Dermis blood vessel endothelial cell (primary cell): Measurements from ENCODE around the gene OR1M1. TPM values are rescaled to one million over a fixed set of nuclear protein-coding genes. Genes with fewer than 3 reads are reported as not detected.

Source experiments
- DNase-seq: peaks from one replicate; pipeline ENCODE4 v3.0.0; 2010
- total RNA-seq: library from RNA; depleted of rRNA; stranded (reverse); fragments of >200 nt; gene quantifications from 2 replicates; pipeline ENCODE4 v1.2.3, GENCODE V29; 2014

OR1M1 gene
- total RNA-seq, 1 donor from 2014 or later: not detected

- DNase-seq: peak; percentile 98
These were observed 11.6 kb upstream of the OR1M1 start for GRCh38 chr19:9075064-9075949.

GRCh38 chr19:9076901-9077300, 10.0 kb upstream of the OR1M1 start:
- no peak for DNase-seq

DNA sequence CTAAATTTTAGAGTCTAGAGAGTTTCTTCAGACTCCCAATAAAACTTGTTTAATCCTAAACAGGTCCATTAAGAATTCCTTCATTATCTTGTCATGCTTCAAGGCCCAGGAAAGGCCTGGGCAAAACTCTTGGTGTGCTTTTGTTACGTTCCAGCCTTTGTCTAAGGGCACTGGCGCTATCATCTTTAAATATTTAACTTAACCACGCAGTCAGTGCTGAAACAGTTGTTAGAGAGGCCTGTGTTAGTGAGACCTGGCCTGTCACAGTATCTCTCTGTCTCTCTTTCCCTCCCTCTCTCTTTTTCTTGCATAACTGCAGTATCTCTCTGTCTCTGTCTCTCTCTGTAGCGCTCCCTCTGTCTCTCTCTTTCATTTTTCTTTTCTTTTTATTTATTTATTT, 8.2 kb upstream of the OR1M1 start:
- no peak for DNase-seq

- DNase-seq: no peak
These were observed 20.5 kb downstream of the OR1M1 start, which contains the start of gene OR7G2 for GRCh38 chr19:9107375-9107774. Gene OR7G2 (minus strand): TSS chr19:9107475. CDS start chr19:9103243, 4,232 bp downstream.

- DNase-seq: no peak
These were observed 23.1 kb downstream of the OR1M1 start for GRCh38 chr19:9109959-9110358.

DNA sequence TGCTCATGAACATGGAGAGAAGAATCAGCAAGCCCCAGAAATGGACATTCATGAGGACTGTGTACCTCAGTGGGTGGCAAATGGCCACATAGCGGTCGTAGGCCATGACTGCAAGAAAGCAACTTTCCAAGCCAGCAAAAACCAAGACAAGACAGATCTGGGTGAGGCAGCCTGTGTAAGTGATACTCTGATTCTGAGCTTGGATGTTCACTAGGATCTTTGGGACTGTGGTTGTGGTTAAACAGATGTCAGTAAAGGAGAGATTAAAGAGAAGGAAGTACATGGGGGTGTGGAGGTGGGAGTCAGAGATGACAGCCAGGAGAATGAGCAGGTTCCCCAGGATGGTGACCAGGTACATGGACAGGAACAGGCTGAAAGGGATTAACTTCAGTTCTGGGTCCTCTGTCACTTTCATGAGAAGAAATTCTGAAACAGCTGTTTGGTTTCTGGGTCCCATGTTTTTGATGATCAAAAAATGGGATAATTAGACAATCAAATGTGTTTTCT, 28.5 kb downstream of the OR1M1 start, which contains the start of gene OR7G1:
Gene OR7G1 (minus strand): TSS at position 457 of the 507 bp plus-strand sequence. CDS start 0 bp downstream, at position 457.
- DNase-seq: no peak

- DNase-seq: no peak
These were observed 29.7 kb downstream of the OR1M1 start for GRCh38 chr19:9116547-9116946.

DNA sequence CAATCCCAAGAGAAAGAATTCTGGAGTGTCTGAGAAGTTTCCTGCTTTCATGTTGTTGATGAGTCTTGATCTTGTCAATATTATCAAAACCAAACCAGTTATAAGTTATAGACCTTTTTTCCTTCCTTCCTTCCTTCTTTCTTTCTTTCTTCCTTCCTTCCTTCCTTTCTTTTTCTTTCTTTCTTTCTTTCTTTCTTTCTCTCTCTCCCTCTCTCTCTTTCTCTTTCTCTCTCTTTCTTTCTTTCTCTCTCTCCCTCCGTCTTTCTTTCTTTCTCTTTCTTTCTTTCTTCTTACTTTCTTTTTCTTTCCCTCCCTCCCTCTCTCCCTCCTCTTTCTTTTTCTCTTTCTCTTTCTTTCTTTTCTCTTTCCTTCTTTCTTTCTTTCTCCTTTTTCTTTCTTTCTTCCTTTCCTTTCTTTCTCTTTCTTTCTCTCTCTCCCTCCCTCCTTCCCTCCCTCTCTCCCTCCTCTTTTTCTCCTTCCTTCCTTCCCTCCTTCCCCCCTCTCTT, 40.1 kb downstream of the OR1M1 start, which contains the start of gene OR7G3:
Gene OR7G3 (minus strand): TSS at position 51 of the 506 bp plus-strand sequence. CDS start 0 bp downstream, at position 51.
- no peak for DNase-seq

- peak; percentile 96 for DNase-seq
These were observed 41.3 kb downstream of the OR1M1 start for GRCh38 chr19:9128171-9128570.

GRCh38 chr19:9130965-9131364, 44.1 kb downstream of the OR1M1 start:
- no peak for DNase-seq

DNA sequence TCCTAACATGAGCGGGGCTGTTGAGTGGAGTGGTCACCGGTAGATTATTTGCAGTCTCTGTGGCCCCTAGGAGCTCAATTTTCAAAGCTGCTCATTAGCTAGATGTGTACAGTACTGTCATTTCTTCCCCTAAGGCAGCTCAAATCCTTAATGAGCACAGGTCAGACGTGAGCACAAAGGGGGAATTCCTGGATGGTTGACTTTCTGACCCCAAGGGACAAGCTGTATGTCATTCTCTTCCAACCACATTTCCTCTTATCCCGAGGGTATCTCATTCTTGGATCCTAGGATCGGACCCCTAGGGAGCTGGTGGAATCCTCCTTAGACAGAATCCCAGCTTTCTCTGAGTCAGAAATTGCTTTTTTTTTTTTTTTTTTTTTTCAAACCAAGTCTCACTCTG, 45.6 kb downstream of the OR1M1 start:
- no peak for DNase-seq

GRCh38 chr19:9139609-9140158, 52.8 kb downstream of the OR1M1 start:
- DNase-seq: no peak

DNA sequence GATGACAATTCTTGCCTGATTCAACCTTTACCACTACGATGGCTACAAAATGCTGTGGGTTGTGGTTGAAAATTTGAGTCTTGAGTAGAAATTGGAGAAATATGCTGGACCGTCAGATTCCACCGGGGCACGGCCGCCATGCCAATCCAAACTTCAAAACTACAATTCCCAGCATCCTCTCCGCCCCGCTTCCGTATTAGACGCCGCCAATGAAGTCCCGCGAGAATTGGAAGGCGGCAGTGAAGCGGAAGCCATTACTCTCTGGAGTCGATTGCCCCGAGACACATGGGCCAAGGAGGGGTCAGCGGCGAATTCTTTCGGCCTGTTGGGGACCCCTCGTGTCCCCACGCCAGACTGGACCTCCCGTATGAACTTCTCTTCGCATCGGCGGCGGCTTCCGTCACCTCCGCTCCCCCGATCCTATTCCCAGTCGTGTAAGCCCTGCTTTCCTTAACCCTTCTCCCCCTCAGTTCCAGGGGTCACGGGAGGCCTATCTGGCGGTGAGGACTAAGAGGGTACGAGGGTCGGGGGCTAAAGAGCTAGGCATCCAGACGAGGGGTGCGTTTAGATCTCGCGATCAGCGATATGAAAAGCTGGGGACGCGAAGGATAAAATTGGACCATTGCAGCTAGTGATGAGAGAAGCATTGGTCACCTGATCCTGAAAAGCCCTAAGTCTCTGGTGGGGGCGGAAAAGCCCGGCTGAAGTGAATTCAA, 53.5 kb downstream of the OR1M1 start, which contains the start of gene ZNF317:
Gene ZNF317 (plus strand): TSS at position 239 of the 716 bp plus-strand sequence. CDS start 15,620 bp downstream, outside the sequence.
- peak; percentile 95 for DNase-seq

GRCh38 chr19:9144920-9145319, 58.1 kb downstream of the OR1M1 start:
- DNase-seq: peak; percentile 18

Other genes with a start within 250 kb of the OR1M1 start
- gene MUC16, start 76.7 kb upstream of the OR1M1 start, total RNA-seq: under 0.01 TPM in 1 of 2 replicates, not detected in the other
- gene OR7G2, start 20.4 kb downstream of the OR1M1 start, total RNA-seq: not detected in 2 replicates
- gene OR7G1, start 28.7 kb downstream of the OR1M1 start, total RNA-seq: not detected in 2 replicates
- not detected in 2 replicates for gene OR7G3, start 39.9 kb downstream of the OR1M1 start, total RNA-seq
- 15.0 and 17.6 TPM in 2 replicates for gene ZNF317, start 53.3 kb downstream of the OR1M1 start, total RNA-seq
- gene OR7D2, start 91.9 kb downstream of the OR1M1 start, total RNA-seq: under 0.01 TPM in 1 of 2 replicates, not detected in the other
- not detected in 2 replicates for gene OR7D4, start 132.5 kb downstream of the OR1M1 start, total RNA-seq
- not detected in 2 replicates for gene OR7E24, start 163.9 kb downstream of the OR1M1 start, total RNA-seq
- gene ZNF699, start 222.8 kb downstream of the OR1M1 start, total RNA-seq: 7.2 and 9.4 TPM in 2 replicates
- gene ZNF559, start 237.1 kb downstream of the OR1M1 start, total RNA-seq: 13.2 and 25.7 TPM in 2 replicates